HL-60 (cell line): Measurements from ENCODE around the gene AQP6.

Source experiments
- DNase-seq, 2 experiments: peaks; one replicate each; pipeline ENCODE4 v3.0.0-alpha.2; 2010 to 2020; ENCODE audit warnings: low read depth in 1 of 2, low spot score in 1 of 2
- H3K27ac ChIP-seq: fragments of 250-450 bp; sonication (Bioruptor Pico); replicated peaks from 2 replicates; pipeline ENCODE4 v1.5.1; 2020; ENCODE audit warnings: mild to moderate bottlenecking, moderate library complexity
- H3K27me3 ChIP-seq: fragments of 250-450 bp; sonication (Bioruptor Pico); 2 replicates; pipeline ENCODE4 v1.5.1; 2021; ENCODE audit warnings: mild to moderate bottlenecking, moderate library complexity; ENCODE audit not compliant: insufficient read depth, poor library complexity, severe bottlenecking
- H3K4me3 ChIP-seq: replicated peaks from 2 replicates; pipeline ENCODE4 v1.5.1; 2011; ENCODE audit warnings: mild to moderate bottlenecking, control low read depth, low read length; ENCODE audit not compliant: insufficient read depth
- CTCF ChIP-seq: IDR thresholded peaks from one replicate; pipeline ENCODE4 v1.5.1; 2011; ENCODE audit warnings: low read length, control low read depth, inconsistent platforms; ENCODE audit not compliant: insufficient read depth
- GABPA ChIP-seq: IDR thresholded peaks from 2 replicates; pipeline ENCODE4 v1.6.1; 2012; ENCODE audit warnings: low read depth
- POLR2AphosphoS5 ChIP-seq: IDR thresholded peaks from 2 replicates; pipeline ENCODE4 v1.6.1; 2012; ENCODE audit warnings: low read depth
- REST ChIP-seq: IDR thresholded peaks from 2 replicates; pipeline ENCODE4 v1.6.1; 2012; ENCODE audit warnings: low read depth; ENCODE audit not compliant: insufficient replicate concordance
- SPI1 ChIP-seq: IDR thresholded peaks from 2 replicates; pipeline ENCODE4 v1.6.1; 2012; ENCODE audit warnings: low read depth, mild to moderate bottlenecking, borderline replicate concordance

AQP6 gene

GRCh38 chr12:49962861-49963765 lies 9.6 kb upstream of the AQP6 start:
- H3K27ac ChIP-seq, result no peak overlapping the region
- peaks cover 49% of the 10 kb centered on the region for H3K27me3 ChIP-seq

GRCh38 chr12:49963976-49964815 lies 8.6 kb upstream of the AQP6 start:
- no peak for TF ChIP-seq SPI1
- TF ChIP-seq POLR2AphosphoS5, result no peak
- no peak for TF ChIP-seq GABPA
- no peak for TF ChIP-seq CTCF
- no peak for TF ChIP-seq REST
- no peak for DNase-seq
- H3K27ac ChIP-seq, result no peak overlapping the region
- no peak overlapping the region for H3K4me3 ChIP-seq
- peaks cover 41% of the 10 kb centered on the region for H3K27me3 ChIP-seq

More at GRCh38 chr12:49962861-49963765, 9.6 kb upstream of the AQP6 start:
- H3K4me3 ChIP-seq, result no peak overlapping the region
- DNase-seq, result no peak
- no peak for TF ChIP-seq SPI1
- TF ChIP-seq CTCF, result no peak
- no peak for TF ChIP-seq REST
- no peak for TF ChIP-seq GABPA
- no peak for TF ChIP-seq POLR2AphosphoS5

- H3K27me3 ChIP-seq, result peaks cover 33% of the 10 kb centered on the region
- TF ChIP-seq POLR2AphosphoS5 (no peak), REST (no peak), CTCF (no peak), SPI1 (no peak), GABPA (no peak)
- no peak overlapping the region for H3K27ac ChIP-seq
- no peak overlapping the region for H3K4me3 ChIP-seq
- no peak for DNase-seq
Measured at GRCh38 chr12:49964849-49965624, 7.7 kb upstream of the AQP6 start.
